HepG2 (cell line): ENCODE measurements around the gene RPL36.

Experiments used
- NFE2L1 ChIP-seq: sonication (generic); formaldehyde crosslinking; IDR thresholded peaks from 2 replicates; pipeline ENCODE4 v1.4.0; 2020; ENCODE audit warnings: missing genetic modification reagents, mild to moderate bottlenecking, borderline replicate concordance
- PHF21A ChIP-seq: sonication (generic); formaldehyde crosslinking; IDR thresholded peaks from 2 replicates; pipeline ENCODE4 v1.5.0; 2020; ENCODE audit warnings: mild to moderate bottlenecking, missing genetic modification reagents
- POLR2A ChIP-seq, 2 experiments: IDR thresholded peaks; 2 replicates each; pipeline ENCODE4 v1.6.1; 2011; ENCODE audit warnings: low read depth in 2 of 2, low read length in 2 of 2, mild to moderate bottlenecking in 1 of 2, moderate library complexity in 1 of 2; ENCODE audit not compliant: insufficient read depth in 1 of 2
- ZNF34 ChIP-seq: sonication (generic); formaldehyde crosslinking; IDR thresholded peaks from 2 replicates; pipeline ENCODE4 v1.4.0; 2020; ENCODE audit warnings: mild to moderate bottlenecking, missing genetic modification reagents, borderline replicate concordance
- TF ChIP-seq, protein P1 (sequence below): sonication (generic); formaldehyde crosslinking; IDR thresholded peaks from 2 replicates; pipeline ENCODE4 v1.5.0; 2020; ENCODE audit warnings: mild to moderate bottlenecking, missing genetic modification reagents, moderate library complexity
- TF ChIP-seq, protein P2 (sequence below): sonication (generic); formaldehyde crosslinking; IDR thresholded peaks from 2 replicates; pipeline ENCODE4 v1.8.1; 2023; ENCODE audit warnings: missing genetic modification reagents, inconsistent platforms, borderline replicate concordance
- TF ChIP-seq, protein P3 (sequence below), 2 experiments: IDR thresholded peaks; 2 replicates each; pipeline ENCODE4 v1.6.1; 2011 to 2012; ENCODE audit warnings: low read length in 2 of 2, borderline replicate concordance in 1 of 2, low read depth in 1 of 2, mild to moderate bottlenecking in 1 of 2, moderate library complexity in 1 of 2
- TF ChIP-seq, protein P4 (sequence below): sonication (generic); formaldehyde crosslinking; IDR thresholded peaks from 2 replicates; pipeline ENCODE4 v1.4.0; 2020; ENCODE audit warnings: missing genetic modification reagents

DNA sequence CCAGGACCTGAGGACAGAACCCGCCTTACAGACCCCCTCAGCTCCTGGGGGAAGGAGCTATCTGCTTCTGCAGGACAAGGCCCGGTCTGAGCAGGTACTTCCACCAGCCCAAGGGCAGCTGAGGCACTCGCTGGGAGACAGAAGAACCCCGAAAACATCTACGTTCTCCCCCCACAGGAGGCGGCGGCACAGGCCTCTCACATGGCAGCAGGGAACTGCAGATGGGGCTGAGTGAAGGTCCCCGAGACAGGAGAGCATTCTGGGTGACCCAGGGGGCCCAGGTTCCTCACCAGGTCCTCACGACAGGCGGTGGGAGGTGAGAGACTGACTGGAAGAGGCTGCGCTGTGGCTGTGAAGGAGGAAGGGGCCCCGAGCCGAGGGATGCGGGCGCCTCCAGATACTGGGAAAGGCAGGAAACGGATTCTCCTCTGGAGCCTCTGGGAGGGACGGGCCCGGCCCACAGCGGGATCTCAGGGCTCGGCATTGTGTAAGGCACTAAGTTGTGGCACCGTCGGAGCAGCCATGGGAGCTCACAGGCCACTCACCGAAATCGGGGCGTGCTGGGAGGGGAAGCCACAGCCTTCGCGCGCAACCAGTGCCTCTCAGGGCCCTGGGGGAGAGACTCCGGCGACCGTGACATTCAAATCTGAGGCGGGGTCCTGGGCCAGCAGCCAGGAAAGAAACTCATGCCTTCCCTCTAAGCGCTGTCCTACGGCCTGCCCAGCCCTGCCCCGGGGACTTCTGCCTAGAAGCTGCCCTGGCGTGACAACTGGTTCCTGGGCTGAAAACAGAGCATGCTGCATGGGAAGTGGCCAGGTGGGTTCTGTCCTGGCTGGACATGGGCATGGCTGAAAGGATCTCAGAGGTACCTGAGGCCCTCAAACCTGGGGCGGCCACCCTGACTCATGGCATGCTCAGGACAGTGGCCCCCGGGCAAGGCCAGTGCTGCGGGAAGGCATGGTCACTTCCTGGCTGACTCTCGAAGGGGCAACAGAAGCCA is 14.0 kb downstream of the RPL36 start:
- no peak for TF ChIP-seq NFE2L1 (CRISPR knock-in tag)
- TF ChIP-seq, protein P1, sequence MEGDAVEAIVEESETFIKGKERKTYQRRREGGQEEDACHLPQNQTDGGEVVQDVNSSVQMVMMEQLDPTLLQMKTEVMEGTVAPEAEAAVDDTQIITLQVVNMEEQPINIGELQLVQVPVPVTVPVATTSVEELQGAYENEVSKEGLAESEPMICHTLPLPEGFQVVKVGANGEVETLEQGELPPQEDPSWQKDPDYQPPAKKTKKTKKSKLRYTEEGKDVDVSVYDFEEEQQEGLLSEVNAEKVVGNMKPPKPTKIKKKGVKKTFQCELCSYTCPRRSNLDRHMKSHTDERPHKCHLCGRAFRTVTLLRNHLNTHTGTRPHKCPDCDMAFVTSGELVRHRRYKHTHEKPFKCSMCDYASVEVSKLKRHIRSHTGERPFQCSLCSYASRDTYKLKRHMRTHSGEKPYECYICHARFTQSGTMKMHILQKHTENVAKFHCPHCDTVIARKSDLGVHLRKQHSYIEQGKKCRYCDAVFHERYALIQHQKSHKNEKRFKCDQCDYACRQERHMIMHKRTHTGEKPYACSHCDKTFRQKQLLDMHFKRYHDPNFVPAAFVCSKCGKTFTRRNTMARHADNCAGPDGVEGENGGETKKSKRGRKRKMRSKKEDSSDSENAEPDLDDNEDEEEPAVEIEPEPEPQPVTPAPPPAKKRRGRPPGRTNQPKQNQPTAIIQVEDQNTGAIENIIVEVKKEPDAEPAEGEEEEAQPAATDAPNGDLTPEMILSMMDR (CRISPR knock-in tag) = no peak
- TF ChIP-seq, protein P2, sequence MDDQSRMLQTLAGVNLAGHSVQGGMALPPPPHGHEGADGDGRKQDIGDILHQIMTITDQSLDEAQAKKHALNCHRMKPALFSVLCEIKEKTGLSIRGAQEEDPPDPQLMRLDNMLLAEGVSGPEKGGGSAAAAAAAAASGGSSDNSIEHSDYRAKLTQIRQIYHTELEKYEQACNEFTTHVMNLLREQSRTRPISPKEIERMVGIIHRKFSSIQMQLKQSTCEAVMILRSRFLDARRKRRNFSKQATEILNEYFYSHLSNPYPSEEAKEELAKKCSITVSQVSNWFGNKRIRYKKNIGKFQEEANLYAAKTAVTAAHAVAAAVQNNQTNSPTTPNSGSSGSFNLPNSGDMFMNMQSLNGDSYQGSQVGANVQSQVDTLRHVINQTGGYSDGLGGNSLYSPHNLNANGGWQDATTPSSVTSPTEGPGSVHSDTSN = no peak
- TF ChIP-seq, protein P3, sequence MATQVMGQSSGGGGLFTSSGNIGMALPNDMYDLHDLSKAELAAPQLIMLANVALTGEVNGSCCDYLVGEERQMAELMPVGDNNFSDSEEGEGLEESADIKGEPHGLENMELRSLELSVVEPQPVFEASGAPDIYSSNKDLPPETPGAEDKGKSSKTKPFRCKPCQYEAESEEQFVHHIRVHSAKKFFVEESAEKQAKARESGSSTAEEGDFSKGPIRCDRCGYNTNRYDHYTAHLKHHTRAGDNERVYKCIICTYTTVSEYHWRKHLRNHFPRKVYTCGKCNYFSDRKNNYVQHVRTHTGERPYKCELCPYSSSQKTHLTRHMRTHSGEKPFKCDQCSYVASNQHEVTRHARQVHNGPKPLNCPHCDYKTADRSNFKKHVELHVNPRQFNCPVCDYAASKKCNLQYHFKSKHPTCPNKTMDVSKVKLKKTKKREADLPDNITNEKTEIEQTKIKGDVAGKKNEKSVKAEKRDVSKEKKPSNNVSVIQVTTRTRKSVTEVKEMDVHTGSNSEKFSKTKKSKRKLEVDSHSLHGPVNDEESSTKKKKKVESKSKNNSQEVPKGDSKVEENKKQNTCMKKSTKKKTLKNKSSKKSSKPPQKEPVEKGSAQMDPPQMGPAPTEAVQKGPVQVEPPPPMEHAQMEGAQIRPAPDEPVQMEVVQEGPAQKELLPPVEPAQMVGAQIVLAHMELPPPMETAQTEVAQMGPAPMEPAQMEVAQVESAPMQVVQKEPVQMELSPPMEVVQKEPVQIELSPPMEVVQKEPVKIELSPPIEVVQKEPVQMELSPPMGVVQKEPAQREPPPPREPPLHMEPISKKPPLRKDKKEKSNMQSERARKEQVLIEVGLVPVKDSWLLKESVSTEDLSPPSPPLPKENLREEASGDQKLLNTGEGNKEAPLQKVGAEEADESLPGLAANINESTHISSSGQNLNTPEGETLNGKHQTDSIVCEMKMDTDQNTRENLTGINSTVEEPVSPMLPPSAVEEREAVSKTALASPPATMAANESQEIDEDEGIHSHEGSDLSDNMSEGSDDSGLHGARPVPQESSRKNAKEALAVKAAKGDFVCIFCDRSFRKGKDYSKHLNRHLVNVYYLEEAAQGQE (IDR thresholded peaks at IDR 0.05; ENCODE audit: borderline replicate concordance in 1 of 2, low read depth in 1 of 2, low read length in 2 of 2) = no peak
- TF ChIP-seq POLR2A (IDR thresholded peaks at IDR 0.05; ENCODE audit: insufficient read depth in 1 of 2, low read depth in 2 of 2, low read length in 2 of 2) = no peak
- TF ChIP-seq, protein P4, sequence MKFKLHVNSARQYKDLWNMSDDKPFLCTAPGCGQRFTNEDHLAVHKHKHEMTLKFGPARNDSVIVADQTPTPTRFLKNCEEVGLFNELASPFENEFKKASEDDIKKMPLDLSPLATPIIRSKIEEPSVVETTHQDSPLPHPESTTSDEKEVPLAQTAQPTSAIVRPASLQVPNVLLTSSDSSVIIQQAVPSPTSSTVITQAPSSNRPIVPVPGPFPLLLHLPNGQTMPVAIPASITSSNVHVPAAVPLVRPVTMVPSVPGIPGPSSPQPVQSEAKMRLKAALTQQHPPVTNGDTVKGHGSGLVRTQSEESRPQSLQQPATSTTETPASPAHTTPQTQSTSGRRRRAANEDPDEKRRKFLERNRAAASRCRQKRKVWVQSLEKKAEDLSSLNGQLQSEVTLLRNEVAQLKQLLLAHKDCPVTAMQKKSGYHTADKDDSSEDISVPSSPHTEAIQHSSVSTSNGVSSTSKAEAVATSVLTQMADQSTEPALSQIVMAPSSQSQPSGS (CRISPR knock-in tag) = no peak
- TF ChIP-seq PHF21A (CRISPR knock-in tag) = no peak
- no peak for TF ChIP-seq ZNF34 (CRISPR knock-in tag)
